Measurements from ENCODE around the gene GNPTG. TPM values are rescaled to one million over a fixed set of nuclear protein-coding genes. Genes with fewer than 3 reads are reported as not detected.

GNPTG gene
- total and polyA plus RNA-seq, 2 donors (not counting 1 experiment from before 2014, with no cell fraction given): 76.0 to 109 TPM

DNA sequence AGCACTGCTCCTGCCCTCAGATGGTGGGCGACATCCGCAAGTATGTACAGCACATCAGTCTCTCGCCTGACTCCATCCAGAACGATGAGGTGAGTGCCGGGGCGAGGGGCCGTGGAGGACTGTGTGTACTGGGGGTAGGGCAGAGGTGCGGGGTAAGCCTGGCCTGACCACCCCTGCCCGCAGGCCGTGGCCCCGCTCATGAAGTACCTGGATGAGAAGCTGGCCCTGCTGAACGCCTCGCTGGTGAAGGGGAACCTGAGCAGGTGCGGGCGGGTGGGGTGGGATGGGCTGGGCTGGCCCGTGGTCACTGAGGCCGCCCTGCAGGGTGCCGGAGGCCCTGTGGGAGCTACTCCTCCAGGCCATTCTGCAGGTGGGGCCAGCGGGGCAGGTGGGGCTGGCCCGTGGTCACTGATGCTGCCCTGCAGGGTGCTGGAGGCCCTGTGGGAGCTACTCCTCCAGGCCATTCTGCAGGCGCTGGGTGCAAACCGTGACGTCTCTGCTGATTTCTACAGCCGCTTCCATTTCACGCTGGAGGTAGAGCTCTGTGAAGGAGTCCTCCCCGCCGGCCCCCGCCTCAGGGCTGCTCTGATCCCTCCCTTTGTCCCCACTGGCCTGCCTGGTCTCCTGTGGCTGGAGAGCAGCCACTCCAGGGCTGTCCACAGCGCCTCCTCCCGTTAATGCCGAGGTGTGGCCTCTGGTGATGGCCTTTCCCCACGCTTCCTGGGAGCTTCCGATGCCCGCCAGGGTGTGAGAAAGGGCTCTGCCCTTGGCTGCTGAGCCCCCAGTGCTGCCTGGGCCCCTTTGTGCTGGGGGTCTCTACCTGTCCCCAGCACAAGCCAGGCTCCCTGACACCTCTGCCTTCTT is 5.1 kb upstream of the GNPTG start:
- no peaks in the 10 kb centered on the region for H3K9me3 Mint-ChIP-seq (ENCODE audit: insufficient read depth)
- Histone ChIP-seq H4K20me1 (ENCODE audit: control insufficient read depth, insufficient read depth, low read length, poor library complexity, severe bottlenecking) (peaks cover 27% of the 10 kb centered on the region), H3K4me1 (ENCODE audit: control insufficient read depth in 2 of 2, insufficient read depth in 2 of 2, low read length in 2 of 2) (peaks cover 24 to 36% of the 10 kb centered on the region in 2 donors), H3K36me3 (replicated peaks in 1 of 2; ENCODE audit: control extremely low read depth in 1 of 2, control insufficient read depth in 1 of 2, extremely low read depth in 1 of 2, insufficient read depth in 2 of 2, low read length in 1 of 2) (peaks cover 0 to 27% of the 10 kb centered on the region in 2 experiments), H3K4me2 (replicated peaks; ENCODE audit: low read depth, low read length, poor library complexity, severe bottlenecking) (no peak overlapping the region), H3K79me2 (ENCODE audit: control insufficient read depth, insufficient read depth, low read length) (peaks cover 13% of the 10 kb centered on the region), H3K4me3 (ENCODE audit: control extremely low read depth in 1 of 5, extremely low read depth in 1 of 5, insufficient read depth in 1 of 5, low read depth in 2 of 5, low read length in 4 of 5) (no peak overlapping the region), H3K27me3 (replicated peaks in 1 of 4; ENCODE audit: control extremely low read depth in 1 of 4, control insufficient read depth in 3 of 4, insufficient read depth in 4 of 4, low read length in 3 of 4) (no peaks in the 10 kb centered on the region), H3K27ac (ENCODE audit: low read length in 2 of 2) (no peak overlapping the region), H3K9ac (ENCODE audit: low read length) (no peak overlapping the region), H2AFZ (ENCODE audit: insufficient read depth, low read depth, low read length, poor library complexity, severe bottlenecking) (no peak overlapping the region), H3K9me3 (ENCODE audit: control extremely low read depth in 1 of 3, control insufficient read depth in 2 of 3, insufficient read depth in 1 of 3, low read length in 2 of 3) (no peaks in the 10 kb centered on the region)
- ChIA-PET CTCF (interaction anchor here (2.1 kb wide), 1 partner anchor 17 kb away, joined by 6 read pairs; no protein-coding TSS in a partner anchor), POLR2A (interaction anchor here (0.6 to 1.6 kb wide), 4 partner anchors 14 to 94 kb away, joined by 3 to 6 read pairs (median 4); no protein-coding TSS in a partner anchor)
- no peaks in the 10 kb centered on the region for H3K27me3 Mint-ChIP-seq
- ATAC-seq (ENCODE audit: low read depth): no peak
- no peak for TF ChIP-seq EZH2 (IDR thresholded peaks at IDR 0.05; ENCODE audit: borderline replicate concordance, insufficient read depth, low read depth, low read length, poor library complexity, severe bottlenecking)
- TF ChIP-seq, protein P1, sequence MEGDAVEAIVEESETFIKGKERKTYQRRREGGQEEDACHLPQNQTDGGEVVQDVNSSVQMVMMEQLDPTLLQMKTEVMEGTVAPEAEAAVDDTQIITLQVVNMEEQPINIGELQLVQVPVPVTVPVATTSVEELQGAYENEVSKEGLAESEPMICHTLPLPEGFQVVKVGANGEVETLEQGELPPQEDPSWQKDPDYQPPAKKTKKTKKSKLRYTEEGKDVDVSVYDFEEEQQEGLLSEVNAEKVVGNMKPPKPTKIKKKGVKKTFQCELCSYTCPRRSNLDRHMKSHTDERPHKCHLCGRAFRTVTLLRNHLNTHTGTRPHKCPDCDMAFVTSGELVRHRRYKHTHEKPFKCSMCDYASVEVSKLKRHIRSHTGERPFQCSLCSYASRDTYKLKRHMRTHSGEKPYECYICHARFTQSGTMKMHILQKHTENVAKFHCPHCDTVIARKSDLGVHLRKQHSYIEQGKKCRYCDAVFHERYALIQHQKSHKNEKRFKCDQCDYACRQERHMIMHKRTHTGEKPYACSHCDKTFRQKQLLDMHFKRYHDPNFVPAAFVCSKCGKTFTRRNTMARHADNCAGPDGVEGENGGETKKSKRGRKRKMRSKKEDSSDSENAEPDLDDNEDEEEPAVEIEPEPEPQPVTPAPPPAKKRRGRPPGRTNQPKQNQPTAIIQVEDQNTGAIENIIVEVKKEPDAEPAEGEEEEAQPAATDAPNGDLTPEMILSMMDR (IDR thresholded peaks at IDR 0.05): no peak
- no peak overlapping the region for H3K27ac Mint-ChIP-seq
- 76% methylated on average over 34 of the region's 34 CpGs for WGBS (ENCODE audit: insufficient coverage)
- intact Hi-C loops (cut with micrococcal nuclease): loop anchor here (10.0 kb wide), 1 partner anchor 268 kb away; the partner anchor contains the start of genes CRAMP1 and IFT140
- no peak overlapping the region for H3K4me3 Mint-ChIP-seq
- DNase-seq: no peak
- peaks cover 31% of the 10 kb centered on the region for H3K4me1 Mint-ChIP-seq
